A172 (cell line): ENCODE results near the gene ATG16L2. TPM values are rescaled to one million over a fixed set of nuclear protein-coding genes. Genes with fewer than 3 reads are reported as not detected.

ENCODE experiments used
- DNase-seq: peaks from one replicate; pipeline ENCODE4 v3.0.0-alpha.2; 2015; ENCODE audit warnings: low spot score
- total RNA-seq: library from RNA; depleted of rRNA; stranded (reverse); fragments of >200 nt; shearing (Covaris generic); gene quantifications from 2 replicates; pipeline ENCODE4 v1.2.3, GENCODE V29; 2014; rRNA removed

ATG16L2 gene
- 3.4 and 46.5 TPM in 2 replicates for total RNA-seq

GRCh38 chr11:72814286-72815109 lies at the start of gene ATG16L2:
Gene ATG16L2, plus strand, starts transcription at chr11:72814411. Its CDS starts 35 bp downstream, at chr11:72814446.
- peak; percentile 77 for DNase-seq

GRCh38 chr11:72764503-72764902 lies 49.7 kb upstream of the ATG16L2 start:
- no peak for DNase-seq

- no peak for DNase-seq
Observed at GRCh38 chr11:72766152-72766902, 47.9 kb upstream of the ATG16L2 start.

- DNase-seq: no peak
Observed at GRCh38 chr11:72767203-72768062, 46.8 kb upstream of the ATG16L2 start.

GRCh38 chr11:72768581-72768980 lies 45.6 kb upstream of the ATG16L2 start:
- DNase-seq: no peak

- DNase-seq: no peak
Observed at GRCh38 chr11:72769680-72770079, 44.5 kb upstream of the ATG16L2 start.

- DNase-seq: no peak
Observed at GRCh38 chr11:72770799-72771198, 43.4 kb upstream of the ATG16L2 start.

- DNase-seq: peak; percentile 69
Observed at GRCh38 chr11:72771507-72771906, 42.7 kb upstream of the ATG16L2 start.

- no peak for DNase-seq
Observed at GRCh38 chr11:72772059-72772458, 42.2 kb upstream of the ATG16L2 start.

GRCh38 chr11:72773291-72773690 lies 40.9 kb upstream of the ATG16L2 start:
- peak; percentile 74 for DNase-seq

GRCh38 chr11:72773696-72774095 lies 40.5 kb upstream of the ATG16L2 start:
- DNase-seq: no peak

- no peak for DNase-seq
Observed at GRCh38 chr11:72774499-72774898, 39.7 kb upstream of the ATG16L2 start.

- DNase-seq: no peak
Observed at GRCh38 chr11:72775288-72776110, 38.7 kb upstream of the ATG16L2 start.

- no peak for DNase-seq
Observed at GRCh38 chr11:72776117-72776843, 37.9 kb upstream of the ATG16L2 start.

- DNase-seq: peak; percentile 21
Observed at GRCh38 chr11:72776844-72777754, 37.1 kb upstream of the ATG16L2 start.

- DNase-seq: no peak
Observed at GRCh38 chr11:72777755-72778278, 36.4 kb upstream of the ATG16L2 start.

GRCh38 chr11:72778535-72779494 lies 35.4 kb upstream of the ATG16L2 start:
- no peak for DNase-seq
